H9 (cell line): ENCODE results near the gene PRAME. TPM values are rescaled to one million over a fixed set of nuclear protein-coding genes. Genes with fewer than 3 reads are reported as not detected.
"Not testable (repeated sequence)": the region's sequence is repeated elsewhere in the genome, so short reads cannot be mapped to it uniquely, and the experiment has no call there.

Experiments used
- DNase-seq: peaks from one replicate; pipeline ENCODE4 v3.0.0-alpha.2; 2017
- H2AFZ ChIP-seq: one replicate; pipeline ENCODE4 v1.6.1; 2013; ENCODE audit warnings: mild to moderate bottlenecking, low read length, control low read depth, moderate library complexity
- H2AK5ac ChIP-seq: 2 replicates; pipeline ENCODE4 v1.6.1; 2013; ENCODE audit warnings: low read length, control low read depth, mixed read lengths; ENCODE audit not compliant: insufficient read length
- H2BK120ac ChIP-seq: one replicate; pipeline ENCODE4 v1.6.1; 2013; ENCODE audit warnings: low read depth, mild to moderate bottlenecking, low read length, control low read depth, inconsistent platforms; ENCODE audit not compliant: poor library complexity, severe bottlenecking
- H2BK12ac ChIP-seq: 2 replicates; pipeline ENCODE4 v1.6.1; 2013; ENCODE audit warnings: low read length, control low read depth, mixed read lengths, low read depth; ENCODE audit not compliant: insufficient read length
- H2BK15ac ChIP-seq: 2 replicates; pipeline ENCODE4 v1.6.1; 2013; ENCODE audit warnings: low read depth, low read length, control low read depth
- H2BK20ac ChIP-seq: one replicate; pipeline ENCODE4 v1.6.1; 2013; ENCODE audit warnings: low read depth, mild to moderate bottlenecking, low read length, control low read depth, inconsistent platforms; ENCODE audit not compliant: poor library complexity, severe bottlenecking
- H2BK5ac ChIP-seq: 2 replicates; pipeline ENCODE4 v1.6.1; 2013; ENCODE audit warnings: low read length, control low read depth, mixed read lengths; ENCODE audit not compliant: insufficient read length
- H3K14ac ChIP-seq: 2 replicates; pipeline ENCODE4 v1.6.1; 2013; ENCODE audit warnings: low read length, control low read depth; ENCODE audit not compliant: insufficient read depth
- H3K18ac ChIP-seq: 2 replicates; pipeline ENCODE4 v1.6.1; 2013; ENCODE audit warnings: low read depth, mild to moderate bottlenecking, mixed read lengths, low read length, control low read depth; ENCODE audit not compliant: insufficient read length
- H3K23ac ChIP-seq: 2 replicates; pipeline ENCODE4 v1.6.1; 2013; ENCODE audit warnings: low read length, control low read depth, mixed read lengths, low read depth; ENCODE audit not compliant: insufficient read length
- H3K23me2 ChIP-seq: 2 replicates; pipeline ENCODE4 v1.6.1; 2013; ENCODE audit warnings: low read depth, mild to moderate bottlenecking, mixed read lengths, low read length, control low read depth; ENCODE audit not compliant: insufficient read length, poor library complexity, severe bottlenecking
- H3K27ac ChIP-seq: 2 replicates; pipeline ENCODE4 v1.5.1; 2013; ENCODE audit warnings: low read length, control low read depth, mixed read lengths, low read depth; ENCODE audit not compliant: insufficient read length
- H3K27me3 ChIP-seq: 2 replicates; pipeline ENCODE4 v1.6.1; 2013; ENCODE audit warnings: low read length, control low read depth, inconsistent platforms; ENCODE audit not compliant: insufficient read depth
- H3K4ac ChIP-seq: 2 replicates; pipeline ENCODE4 v1.6.1; 2013; ENCODE audit warnings: low read depth, mild to moderate bottlenecking, control low read depth, inconsistent platforms, low read length, moderate library complexity
- H3K4me1 ChIP-seq: 2 replicates; pipeline ENCODE4 v1.6.1; 2013; ENCODE audit warnings: low read length, control low read depth, inconsistent platforms; ENCODE audit not compliant: insufficient read depth
- H3K4me2 ChIP-seq: 2 replicates; pipeline ENCODE4 v1.6.1; 2013; ENCODE audit warnings: low read length, control low read depth, mixed read lengths; ENCODE audit not compliant: insufficient read length, insufficient read depth
- H3K56ac ChIP-seq: 2 replicates; pipeline ENCODE4 v1.6.1; 2013; ENCODE audit warnings: low read depth, mild to moderate bottlenecking, mixed read lengths, low read length, control low read depth; ENCODE audit not compliant: insufficient read length
- H3K79me1 ChIP-seq: 2 replicates; pipeline ENCODE4 v1.6.1; 2013; ENCODE audit warnings: low read depth, mild to moderate bottlenecking, moderate library complexity, low read length, control low read depth, inconsistent platforms; ENCODE audit not compliant: insufficient read depth, poor library complexity, severe bottlenecking
- H3K79me2 ChIP-seq: 2 replicates; pipeline ENCODE4 v1.6.1; 2013; ENCODE audit warnings: low read length, control low read depth, inconsistent platforms; ENCODE audit not compliant: insufficient read depth
- H3K9ac ChIP-seq: 2 replicates; pipeline ENCODE4 v1.6.1; 2013; ENCODE audit warnings: low read length, control low read depth, mixed read lengths; ENCODE audit not compliant: insufficient read length; ENCODE audit errors: extremely low read depth
- H3K9me3 ChIP-seq: one replicate; pipeline ENCODE4 v1.6.1; 2013; ENCODE audit warnings: low read depth, low read length, inconsistent platforms; ENCODE audit not compliant: control insufficient read depth
- H3T11ph ChIP-seq: one replicate; pipeline ENCODE4 v1.6.1; 2013; ENCODE audit warnings: mild to moderate bottlenecking, low read length, control low read depth, inconsistent platforms
- H4K20me1 ChIP-seq: one replicate; pipeline ENCODE4 v1.6.1; 2013; ENCODE audit not compliant: control insufficient read depth, insufficient read length, insufficient read depth
- H4K5ac ChIP-seq: 2 replicates; pipeline ENCODE4 v1.6.1; 2013; ENCODE audit warnings: low read depth, mild to moderate bottlenecking, mixed read lengths, low read length, control low read depth; ENCODE audit not compliant: insufficient read length
- H4K8ac ChIP-seq: replicated peaks from 2 replicates; pipeline ENCODE4 v1.6.1; 2013; ENCODE audit warnings: low read length, control low read depth, mixed read lengths, low read depth; ENCODE audit not compliant: insufficient read length
- H4K91ac ChIP-seq: 2 replicates; pipeline ENCODE4 v1.6.1; 2013; ENCODE audit warnings: low read depth, mild to moderate bottlenecking, moderate library complexity, mixed read lengths, low read length, control low read depth; ENCODE audit not compliant: insufficient read length
- H3K27ac Mint-ChIP-seq, 3 experiments: 2 replicates in 2 of 3; 3 replicates in 1 of 3; pipeline ENCODE4 v1.8.0; 2020 to 2021; ENCODE audit warnings: mixed read lengths in 3 of 3, mild to moderate bottlenecking in 1 of 3, moderate library complexity in 1 of 3
- H3K27me3 Mint-ChIP-seq: 2 replicates; pipeline ENCODE4 v1.8.0; 2021; ENCODE audit warnings: low read depth, mild to moderate bottlenecking, moderate library complexity, mixed read lengths
- H3K36me3 Mint-ChIP-seq, 3 experiments: 2 replicates in 2 of 3; 3 replicates in 1 of 3; pipeline ENCODE4 v1.8.0; 2020 to 2021; ENCODE audit warnings: low read depth in 3 of 3, mixed read lengths in 3 of 3; ENCODE audit not compliant: insufficient read depth in 1 of 3
- H3K4me1 Mint-ChIP-seq, 2 experiments: 2 replicates each; pipeline ENCODE4 v1.8.0; 2020; ENCODE audit warnings: mixed read lengths in 2 of 2
- H3K4me3 Mint-ChIP-seq, 2 experiments: 2 replicates in 1 of 2; 3 replicates in 1 of 2; pipeline ENCODE4 v1.8.0; 2020 to 2021; ENCODE audit warnings: mild to moderate bottlenecking in 2 of 2, mixed read lengths in 2 of 2, moderate library complexity in 1 of 2
- H3K9me3 Mint-ChIP-seq, 2 experiments: 2 replicates in 1 of 2; 3 replicates in 1 of 2; pipeline ENCODE4 v1.8.0; 2020; ENCODE audit warnings: mild to moderate bottlenecking in 2 of 2, mixed read lengths in 2 of 2, moderate library complexity in 1 of 2
- WGBS: extraction: QIAGEN DNeasy Blood & Tissue Kit; methylation state at CpG from one replicate; pipeline ENCODE4 v1.1.7; 2013; ENCODE audit warnings: missing lambda C conversion rate, low lambda C conversion rate, mixed read lengths; ENCODE audit not compliant: insufficient read length; ENCODE audit errors: extremely low coverage; 5-methylcytosine and 5-hydroxymethylcytosine counted together
- total RNA-seq: library from RNA; stranded (reverse); gene quantifications from 2 replicates; pipeline ENCODE4 v1.2.1, GENCODE V29; 2021
- TF ChIP-seq, protein P1 (sequence below): fragments of 200-600 bp; sonication (generic); conservative IDR thresholded peaks from 3 replicates; pipeline ENCODE4 v1.8.0; 2021; ENCODE audit warnings: antibody characterized with exemption, mild to moderate bottlenecking

The PRAME gene
- total RNA-seq, 1 experiment from 2014 or later: 0.31 TPM

DNA sequence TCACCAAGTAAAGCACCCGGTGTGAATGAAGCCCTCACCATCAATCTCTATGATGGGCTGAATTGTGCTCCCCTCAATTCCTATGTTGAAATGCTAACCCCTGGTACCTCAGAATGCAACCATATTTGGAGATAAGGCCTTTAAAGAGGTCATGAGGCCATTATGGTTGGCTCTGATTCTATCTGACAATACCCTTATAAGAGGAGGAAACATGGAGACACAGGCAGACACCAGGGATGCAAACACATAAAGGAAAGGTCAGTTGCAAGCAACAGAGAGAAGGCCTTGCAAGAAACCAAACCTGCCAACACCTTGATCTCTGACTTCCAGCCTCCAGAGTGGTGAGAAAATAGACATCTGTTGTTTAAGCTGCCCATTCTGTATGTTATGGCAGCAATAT is 25.6 kb downstream of the PRAME start:
- Mint-ChIP-seq H3K27ac (no peak overlapping the region), H3K4me3 (no peak overlapping the region), H3K9me3 (no peaks in the 10 kb centered on the region), H3K36me3 (no peaks in the 10 kb centered on the region), H3K27me3 (peaks cover 93% of the 10 kb centered on the region), H3K4me1 (no peaks in the 10 kb centered on the region)
- Histone ChIP-seq H3K79me2 (no peaks in the 10 kb centered on the region), H3K79me1 (no peaks in the 10 kb centered on the region), H3K27me3 (peaks cover 3% of the 10 kb centered on the region; the same call in 1 of the 2 replicates), H3K56ac (no peak overlapping the region), H2AFZ (no peak overlapping the region), H2BK12ac (no peak overlapping the region), H3K9ac (no peak overlapping the region), H3K4me1 (no peaks in the 10 kb centered on the region), H3T11ph (no peak overlapping the region), H4K20me1 (no peaks in the 10 kb centered on the region), H2BK120ac (no peak overlapping the region), H2BK5ac (no peak overlapping the region), H4K8ac (no peak overlapping the region), H3K23ac (no peak overlapping the region), H3K14ac (no peak overlapping the region), H3K9me3 (no peaks in the 10 kb centered on the region), H3K18ac (no peak overlapping the region), H4K91ac (no peak overlapping the region), H3K27ac (no peak overlapping the region), H3K4me2 (no peak overlapping the region), H3K23me2 (no peaks in the 10 kb centered on the region), H4K5ac (no peak overlapping the region), H3K4ac (no peak overlapping the region), H2BK20ac (no peak overlapping the region), H2AK5ac (no peak overlapping the region), H2BK15ac (no peak overlapping the region)
- TF ChIP-seq, protein P1, sequence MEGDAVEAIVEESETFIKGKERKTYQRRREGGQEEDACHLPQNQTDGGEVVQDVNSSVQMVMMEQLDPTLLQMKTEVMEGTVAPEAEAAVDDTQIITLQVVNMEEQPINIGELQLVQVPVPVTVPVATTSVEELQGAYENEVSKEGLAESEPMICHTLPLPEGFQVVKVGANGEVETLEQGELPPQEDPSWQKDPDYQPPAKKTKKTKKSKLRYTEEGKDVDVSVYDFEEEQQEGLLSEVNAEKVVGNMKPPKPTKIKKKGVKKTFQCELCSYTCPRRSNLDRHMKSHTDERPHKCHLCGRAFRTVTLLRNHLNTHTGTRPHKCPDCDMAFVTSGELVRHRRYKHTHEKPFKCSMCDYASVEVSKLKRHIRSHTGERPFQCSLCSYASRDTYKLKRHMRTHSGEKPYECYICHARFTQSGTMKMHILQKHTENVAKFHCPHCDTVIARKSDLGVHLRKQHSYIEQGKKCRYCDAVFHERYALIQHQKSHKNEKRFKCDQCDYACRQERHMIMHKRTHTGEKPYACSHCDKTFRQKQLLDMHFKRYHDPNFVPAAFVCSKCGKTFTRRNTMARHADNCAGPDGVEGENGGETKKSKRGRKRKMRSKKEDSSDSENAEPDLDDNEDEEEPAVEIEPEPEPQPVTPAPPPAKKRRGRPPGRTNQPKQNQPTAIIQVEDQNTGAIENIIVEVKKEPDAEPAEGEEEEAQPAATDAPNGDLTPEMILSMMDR: no peak
- no CpG with 5 or more reads among the region's 1 CpG for WGBS
- no peak for DNase-seq

DNA sequence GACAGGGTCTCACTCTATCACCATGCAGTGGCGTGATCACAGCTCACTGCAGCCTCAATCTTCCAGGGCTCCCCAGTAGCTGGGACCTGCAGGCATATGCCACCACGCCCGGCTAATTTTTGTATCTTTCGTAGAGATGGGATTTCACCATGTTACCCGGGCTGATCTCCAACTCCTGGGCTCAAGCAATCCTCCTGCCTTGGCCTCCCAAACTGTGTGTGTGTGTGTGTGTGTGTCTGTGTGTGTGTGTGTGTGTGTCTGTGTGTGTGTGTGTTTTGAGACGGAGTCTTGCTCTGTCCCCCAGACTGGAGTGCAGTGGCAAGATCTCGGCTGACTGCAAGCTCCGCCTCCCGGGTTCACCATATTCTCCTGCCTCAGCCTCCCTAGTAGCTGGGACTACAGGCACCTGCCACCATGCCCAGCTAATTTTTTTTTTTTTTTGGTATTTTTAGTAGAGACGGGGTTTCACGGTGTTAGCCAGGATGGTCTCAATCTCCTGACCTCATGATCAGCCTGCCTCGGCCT is 26.5 kb downstream of the PRAME start:
- H3K23ac ChIP-seq, H3K4me2 ChIP-seq, H2BK15ac ChIP-seq, H2BK120ac ChIP-seq, H2AK5ac ChIP-seq, H3K4me1 ChIP-seq, H3K9me3 Mint-ChIP-seq, H3K27ac ChIP-seq, H3K56ac ChIP-seq, H3T11ph ChIP-seq, H3K9ac ChIP-seq, H3K4ac ChIP-seq, H3K23me2 ChIP-seq, H2AFZ ChIP-seq, H4K8ac ChIP-seq, H3K18ac ChIP-seq, H3K27me3 ChIP-seq, H3K4me1 Mint-ChIP-seq, H3K9me3 ChIP-seq, H3K79me2 ChIP-seq, H4K20me1 ChIP-seq, H3K14ac ChIP-seq, DNase-seq, H2BK5ac ChIP-seq, H4K5ac ChIP-seq, H4K91ac ChIP-seq, H2BK20ac ChIP-seq, H2BK12ac ChIP-seq, H3K4me3 Mint-ChIP-seq, H3K79me1 ChIP-seq, H3K27ac Mint-ChIP-seq, H3K36me3 Mint-ChIP-seq: not testable (repeated sequence)
- WGBS: no CpG with 5 or more reads among the region's 12 CpGs
- H3K27me3 Mint-ChIP-seq: peaks cover 93% of the 10 kb centered on the region
